ES-I3 (cell line): ENCODE data around the gene TOR4A.

Experiments used
- H3K36me3 ChIP-seq: 2 replicates; pipeline ENCODE4 v1.6.1; 2013; ENCODE audit warnings: mild to moderate bottlenecking, low read length, control low read depth, moderate library complexity; ENCODE audit not compliant: insufficient read depth
- H3K4me1 ChIP-seq: 2 replicates; pipeline ENCODE4 v1.6.1; 2013; ENCODE audit warnings: mild to moderate bottlenecking, control low read depth, low read length; ENCODE audit not compliant: insufficient read depth
- H3K9ac ChIP-seq: 2 replicates; pipeline ENCODE4 v1.6.1; 2013; ENCODE audit warnings: low read depth, mild to moderate bottlenecking, low read length, moderate library complexity
- H3K9me3 ChIP-seq: 2 replicates; pipeline ENCODE4 v1.6.1; 2013; ENCODE audit warnings: mild to moderate bottlenecking, low read length, moderate library complexity; ENCODE audit not compliant: control insufficient read depth, insufficient read depth

TOR4A gene

GRCh38 chr9:137243626-137244485 is 33.7 kb upstream of the TOR4A start:
- Histone ChIP-seq H3K9me3 (no peaks in the 10 kb centered on the region), H3K4me1 (peaks cover 18% of the 10 kb centered on the region; the same call in 1 of the 2 replicates), H3K36me3 (peaks cover 12% of the 10 kb centered on the region), H3K9ac (no peak overlapping the region)

GRCh38 chr9:137244486-137245449 is 32.8 kb upstream of the TOR4A start:
- Histone ChIP-seq H3K36me3 (peaks cover 12% of the 10 kb centered on the region), H3K9ac (no peak overlapping the region), H3K4me1 (peaks cover 18% of the 10 kb centered on the region; the same call in 1 of the 2 replicates), H3K9me3 (no peaks in the 10 kb centered on the region)

GRCh38 chr9:137245450-137246421 is 31.8 kb upstream of the TOR4A start:
- Histone ChIP-seq H3K4me1 (peaks cover 22% of the 10 kb centered on the region; the same call in 1 of the 2 replicates), H3K9me3 (no peaks in the 10 kb centered on the region), H3K36me3 (peaks cover 12% of the 10 kb centered on the region), H3K9ac (no peak overlapping the region)

- H3K4me1 ChIP-seq = peaks cover 25% of the 10 kb centered on the region; the same call in 1 of the 2 replicates
- peaks cover 11% of the 10 kb centered on the region for H3K36me3 ChIP-seq
- H3K9ac ChIP-seq = no peak overlapping the region
- no peaks in the 10 kb centered on the region for H3K9me3 ChIP-seq
Measured at GRCh38 chr9:137247135-137247915, 30.2 kb upstream of the TOR4A start.

- H3K36me3 ChIP-seq = peaks cover 5% of the 10 kb centered on the region; the same call in 1 of the 2 replicates
- H3K4me1 ChIP-seq = peaks cover 22% of the 10 kb centered on the region; the same call in 1 of the 2 replicates
- H3K9ac ChIP-seq = no peak overlapping the region
- no peaks in the 10 kb centered on the region for H3K9me3 ChIP-seq
Measured at GRCh38 chr9:137247916-137248175, 29.7 kb upstream of the TOR4A start.

GRCh38 chr9:137250329-137251193 is 27.0 kb upstream of the TOR4A start:
- Histone ChIP-seq H3K9me3 (no peaks in the 10 kb centered on the region), H3K4me1 (peaks cover 8% of the 10 kb centered on the region; the same call in 1 of the 2 replicates), H3K36me3 (no peaks in the 10 kb centered on the region), H3K9ac (no peak overlapping the region)

- H3K9ac ChIP-seq = no peak within 1 kb of the TSS
- H3K36me3 ChIP-seq = no peaks in the 10 kb centered on the region
- H3K4me1 ChIP-seq = peaks cover 8% of the 10 kb centered on the region; the same call in 1 of the 2 replicates
- H3K9me3 ChIP-seq = no peaks in the 10 kb centered on the region
Measured at GRCh38 chr9:137251194-137251461, 26.4 kb upstream of the TOR4A start, which contains the start of gene STPG3. STPG3 (plus strand) TSS chr9:137251286; CDS start chr9:137251287, 1 bp downstream.

GRCh38 chr9:137251490-137252268 is 25.8 kb upstream of the TOR4A start:
- Histone ChIP-seq H3K9me3 (no peaks in the 10 kb centered on the region), H3K9ac (no peak overlapping the region), H3K36me3 (peaks cover 2% of the 10 kb centered on the region; the same call in 1 of the 2 replicates), H3K4me1 (peaks cover 8% of the 10 kb centered on the region; the same call in 1 of the 2 replicates)

- no peaks in the 10 kb centered on the region for H3K9me3 ChIP-seq
- H3K36me3 ChIP-seq = peaks cover 8% of the 10 kb centered on the region
- no peak overlapping the region for H3K9ac ChIP-seq
- peaks cover 8% of the 10 kb centered on the region; the same call in 1 of the 2 replicates for H3K4me1 ChIP-seq
Measured at GRCh38 chr9:137252555-137253506, 24.7 kb upstream of the TOR4A start.

GRCh38 chr9:137253717-137254623 is 23.6 kb upstream of the TOR4A start:
- H3K9ac ChIP-seq = peak overlapping the region; percentile 55; the same call in 1 of the 2 replicates
- peaks cover 8% of the 10 kb centered on the region; the same call in 1 of the 2 replicates for H3K4me1 ChIP-seq
- H3K36me3 ChIP-seq = peaks cover 12% of the 10 kb centered on the region
- H3K9me3 ChIP-seq = no peaks in the 10 kb centered on the region
